ENCODE results near the gene GRM6. TPM values are rescaled to one million over a fixed set of nuclear protein-coding genes. Genes with fewer than 3 reads are reported as not detected.
A peak's percentile ranks its signal among the peaks of the same experiment; 100 is the strongest.

The GRM6 gene
- total RNA-seq, 4 donors from 2014 or later: not detected

DNA sequence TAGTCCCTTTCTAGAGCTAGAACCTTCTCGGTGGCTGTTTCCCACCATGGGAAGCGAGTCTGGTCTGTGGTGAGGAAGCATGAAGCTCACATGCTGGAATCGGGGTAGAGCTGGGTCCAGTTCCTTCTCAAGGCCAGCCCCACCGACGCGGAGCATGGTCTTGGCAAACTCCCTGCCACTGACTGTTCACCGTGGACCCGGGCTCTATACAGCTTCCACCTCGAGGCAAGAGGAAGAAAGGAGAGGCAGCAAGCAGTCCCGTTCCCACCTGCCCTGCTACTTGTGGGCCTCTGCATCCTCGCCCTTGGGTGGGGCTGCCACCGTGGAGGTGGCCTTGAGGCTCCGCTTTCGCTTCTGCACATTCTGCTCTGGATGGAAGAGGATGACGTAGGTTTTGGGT lies 13.7 kb downstream of the GRM6 start:
- WGBS, 2 donors: 96 to 98% methylated on average over 15 of the region's 15 CpGs
- DNase-seq (ENCODE audit: low spot score in 2 of 2): peak in 1 of 2 donors; percentile 53
- no peak overlapping the region for H3K4me3 ChIP-seq (ENCODE audit: low read depth, poor library complexity, severe bottlenecking)
- TF ChIP-seq POLR2A (IDR thresholded peaks at IDR 0.05): no peak
- TF ChIP-seq, protein P1, sequence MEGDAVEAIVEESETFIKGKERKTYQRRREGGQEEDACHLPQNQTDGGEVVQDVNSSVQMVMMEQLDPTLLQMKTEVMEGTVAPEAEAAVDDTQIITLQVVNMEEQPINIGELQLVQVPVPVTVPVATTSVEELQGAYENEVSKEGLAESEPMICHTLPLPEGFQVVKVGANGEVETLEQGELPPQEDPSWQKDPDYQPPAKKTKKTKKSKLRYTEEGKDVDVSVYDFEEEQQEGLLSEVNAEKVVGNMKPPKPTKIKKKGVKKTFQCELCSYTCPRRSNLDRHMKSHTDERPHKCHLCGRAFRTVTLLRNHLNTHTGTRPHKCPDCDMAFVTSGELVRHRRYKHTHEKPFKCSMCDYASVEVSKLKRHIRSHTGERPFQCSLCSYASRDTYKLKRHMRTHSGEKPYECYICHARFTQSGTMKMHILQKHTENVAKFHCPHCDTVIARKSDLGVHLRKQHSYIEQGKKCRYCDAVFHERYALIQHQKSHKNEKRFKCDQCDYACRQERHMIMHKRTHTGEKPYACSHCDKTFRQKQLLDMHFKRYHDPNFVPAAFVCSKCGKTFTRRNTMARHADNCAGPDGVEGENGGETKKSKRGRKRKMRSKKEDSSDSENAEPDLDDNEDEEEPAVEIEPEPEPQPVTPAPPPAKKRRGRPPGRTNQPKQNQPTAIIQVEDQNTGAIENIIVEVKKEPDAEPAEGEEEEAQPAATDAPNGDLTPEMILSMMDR (IDR thresholded peaks at IDR 0.05): no peak
- intact Hi-C loops (cut with DNase I; ENCODE audit: low total_unique reads): no loop called here

DNA sequence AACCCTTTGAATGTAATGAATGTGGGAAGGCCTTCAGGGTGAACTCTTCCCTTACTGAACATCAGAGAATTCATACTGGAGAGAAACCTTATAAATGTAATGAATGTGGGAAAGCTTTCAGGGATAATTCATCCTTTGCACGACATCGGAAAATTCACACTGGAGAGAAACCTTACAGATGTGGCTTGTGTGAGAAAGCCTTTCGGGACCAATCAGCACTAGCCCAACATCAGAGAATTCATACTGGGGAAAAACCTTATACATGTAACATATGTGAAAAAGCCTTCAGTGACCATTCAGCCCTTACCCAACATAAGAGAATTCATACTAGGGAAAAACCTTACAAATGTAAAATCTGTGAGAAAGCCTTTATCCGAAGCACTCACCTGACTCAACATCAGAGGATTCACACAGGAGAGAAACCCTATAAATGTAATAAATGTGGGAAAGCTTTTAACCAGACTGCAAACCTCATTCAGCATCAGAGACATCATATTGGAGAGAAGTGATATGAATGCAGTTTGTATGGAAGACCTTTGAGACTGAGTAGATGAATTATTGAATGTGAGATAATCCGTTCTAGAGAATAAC lies 29.6 kb downstream of the GRM6 start:
- H3K4me3 ChIP-seq (ENCODE audit: low read depth, poor library complexity, severe bottlenecking): no peak overlapping the region
- no peak for DNase-seq (ENCODE audit: low spot score in 2 of 2)
- intact Hi-C loops (cut with DNase I; ENCODE audit: low total_unique reads): no loop called here
- WGBS, 2 donors: 94 to 96% methylated on average over 5 of the region's 5 CpGs
- no peak for TF ChIP-seq POLR2A (IDR thresholded peaks at IDR 0.05)
- TF ChIP-seq, protein P1 (IDR thresholded peaks at IDR 0.05): no peak

DNA sequence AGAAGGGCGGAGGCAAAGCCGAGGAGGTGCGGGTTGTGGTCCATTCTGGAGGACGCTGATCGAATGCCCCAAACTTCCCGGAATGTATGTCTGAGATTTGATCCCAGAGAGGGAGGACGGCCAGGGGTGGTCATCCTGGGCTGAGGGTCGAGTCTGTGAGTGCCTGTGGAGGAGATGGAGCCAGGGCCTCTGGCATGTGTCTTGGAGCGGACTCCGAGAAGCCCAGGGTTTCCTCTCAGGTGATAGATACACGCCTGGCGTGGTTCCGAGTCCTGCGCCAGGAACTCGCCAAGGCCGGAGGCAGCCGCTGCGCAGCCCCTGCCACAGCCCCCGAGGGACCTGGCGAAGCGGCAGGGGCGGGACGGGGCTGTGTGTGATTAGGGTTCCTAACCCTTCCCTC lies 53.8 kb downstream of the GRM6 start:
- DNase-seq (ENCODE audit: low spot score in 2 of 2): no peak
- intact Hi-C loops (cut with DNase I; ENCODE audit: low total_unique reads): no loop called here
- WGBS, 2 donors: 2 to 10% methylated on average over 4 to 12 of the region's 23 CpGs
- TF ChIP-seq, protein P1 (IDR thresholded peaks at IDR 0.05): no peak
- no peak for TF ChIP-seq POLR2A (IDR thresholded peaks at IDR 0.05)
- peak overlapping the region; percentile 19 for H3K4me3 ChIP-seq (ENCODE audit: low read depth, poor library complexity, severe bottlenecking)

GRCh38 chr5:178940569-178941360 lies 54.4 kb downstream of the GRM6 start, which contains the start of gene ZNF454:
ZNF454 (plus strand) TSS chr5:178941198; CDS start chr5:178942792, 1,594 bp downstream.
- peak within 1 kb of the TSS; percentile 37 for H3K4me3 ChIP-seq (ENCODE audit: low read depth, poor library complexity, severe bottlenecking)
- peak; percentile 80 to 96 for DNase-seq (ENCODE audit: low spot score in 2 of 2)
- intact Hi-C loops (cut with DNase I; ENCODE audit: low total_unique reads): no loop called here
- 3 to 14% methylated on average over 57 to 61 of the region's 69 CpGs for WGBS, 2 donors
- TF ChIP-seq, protein P1 (IDR thresholded peaks at IDR 0.05): no peak
- no peak for TF ChIP-seq POLR2A (IDR thresholded peaks at IDR 0.05)

DNA sequence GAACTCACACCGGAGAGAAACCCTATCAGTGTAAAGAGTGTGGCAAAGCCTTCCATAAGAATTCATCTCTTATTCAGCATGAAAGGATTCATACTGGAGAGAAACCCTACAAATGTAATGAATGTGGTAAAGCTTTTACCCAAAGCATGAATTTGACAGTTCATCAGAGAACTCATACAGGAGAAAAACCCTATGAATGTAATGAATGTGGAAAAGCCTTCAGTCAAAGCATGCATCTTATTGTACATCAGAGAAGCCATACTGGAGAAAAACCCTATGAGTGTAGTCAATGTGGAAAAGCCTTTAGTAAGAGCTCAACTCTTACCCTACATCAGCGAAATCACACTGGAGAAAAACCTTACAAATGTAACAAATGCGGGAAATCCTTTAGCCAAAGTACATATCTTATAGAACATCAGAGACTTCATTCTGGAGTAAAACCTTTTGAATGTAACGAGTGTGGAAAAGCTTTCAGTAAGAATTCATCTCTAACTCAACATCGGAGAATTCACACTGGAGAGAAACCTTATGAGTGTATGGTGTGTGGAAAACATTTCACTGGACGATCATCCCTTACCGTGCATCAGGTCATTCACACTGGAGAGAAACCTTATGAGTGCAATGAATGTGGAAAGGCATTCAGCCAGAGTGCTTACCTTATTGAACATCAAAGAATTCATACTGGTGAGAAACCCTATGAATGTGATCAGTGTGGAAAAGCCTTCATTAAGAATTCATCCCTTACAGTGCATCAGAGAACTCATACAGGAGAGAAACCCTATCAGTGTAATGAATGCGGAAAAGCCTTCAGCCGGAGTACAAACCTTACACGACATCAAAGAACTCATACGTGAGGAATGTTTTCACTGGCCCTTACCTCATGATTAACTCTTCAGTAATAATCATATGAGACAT lies 63.0 kb downstream of the GRM6 start:
- TF ChIP-seq, protein P1 (IDR thresholded peaks at IDR 0.05): no peak
- no peak for TF ChIP-seq POLR2A (IDR thresholded peaks at IDR 0.05)
- no peak overlapping the region for H3K4me3 ChIP-seq (ENCODE audit: low read depth, poor library complexity, severe bottlenecking)
- 96 to 97% methylated on average over 11 of the region's 11 CpGs for WGBS, 2 donors
- intact Hi-C loops (cut with DNase I; ENCODE audit: low total_unique reads): no loop called here
- no peak for DNase-seq (ENCODE audit: low spot score in 2 of 2)

Other genes starting within 250 kb of the GRM6 start
- gene ZNF354B, start 135.4 kb downstream of the GRM6 start, total RNA-seq: 10 to 100 TPM in 3 of 4 donors, 1 to 10 TPM in 1; 9.5 to 24.8 (median 16.4) TPM
- gene ZFP2, start 99.4 kb downstream of the GRM6 start, total RNA-seq: 1 to 10 TPM in 3 of 4 donors, under 1 TPM in 1; 0.38 to 3.3 (median 1.9) TPM
- gene ZNF454, start 54.1 kb downstream of the GRM6 start, total RNA-seq: 1 to 10 TPM in 1 of 4 donors, under 1 TPM in 3; 0.08 to 4.2 (median 0.51) TPM
- 1 to 10 TPM in 3 of 4 donors, under 1 TPM in 1; 0.84 to 8.4 (median 2.7) TPM for gene ZNF879, start 28.5 kb upstream of the GRM6 start, total RNA-seq
- 1 to 10 TPM; 1.3 to 3.4 (median 2.0) TPM for gene ZNF354C, start 65.1 kb upstream of the GRM6 start, total RNA-seq